ENCODE measurements around the gene ALMS1.

DNA sequence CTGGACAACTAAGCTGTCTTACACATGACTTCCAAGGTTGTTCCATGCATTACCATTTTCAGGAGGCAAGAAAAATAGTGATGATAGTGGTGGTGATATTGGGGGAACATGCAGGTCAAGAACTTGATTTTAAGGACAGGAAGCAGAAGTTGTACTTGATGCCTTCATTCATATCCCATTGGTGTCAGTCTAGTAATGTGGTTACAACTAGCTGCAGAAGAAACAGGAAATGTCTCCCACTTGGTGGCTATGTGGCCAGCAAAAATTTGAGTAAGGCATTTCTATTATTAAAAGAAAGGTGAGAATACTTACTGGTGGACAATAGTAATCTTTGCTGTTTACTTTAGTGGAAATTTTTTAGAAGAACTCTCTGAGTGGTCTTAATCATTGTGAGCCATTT is 103.4 kb downstream of the ALMS1 start:
- TF ChIP-seq, protein P1, sequence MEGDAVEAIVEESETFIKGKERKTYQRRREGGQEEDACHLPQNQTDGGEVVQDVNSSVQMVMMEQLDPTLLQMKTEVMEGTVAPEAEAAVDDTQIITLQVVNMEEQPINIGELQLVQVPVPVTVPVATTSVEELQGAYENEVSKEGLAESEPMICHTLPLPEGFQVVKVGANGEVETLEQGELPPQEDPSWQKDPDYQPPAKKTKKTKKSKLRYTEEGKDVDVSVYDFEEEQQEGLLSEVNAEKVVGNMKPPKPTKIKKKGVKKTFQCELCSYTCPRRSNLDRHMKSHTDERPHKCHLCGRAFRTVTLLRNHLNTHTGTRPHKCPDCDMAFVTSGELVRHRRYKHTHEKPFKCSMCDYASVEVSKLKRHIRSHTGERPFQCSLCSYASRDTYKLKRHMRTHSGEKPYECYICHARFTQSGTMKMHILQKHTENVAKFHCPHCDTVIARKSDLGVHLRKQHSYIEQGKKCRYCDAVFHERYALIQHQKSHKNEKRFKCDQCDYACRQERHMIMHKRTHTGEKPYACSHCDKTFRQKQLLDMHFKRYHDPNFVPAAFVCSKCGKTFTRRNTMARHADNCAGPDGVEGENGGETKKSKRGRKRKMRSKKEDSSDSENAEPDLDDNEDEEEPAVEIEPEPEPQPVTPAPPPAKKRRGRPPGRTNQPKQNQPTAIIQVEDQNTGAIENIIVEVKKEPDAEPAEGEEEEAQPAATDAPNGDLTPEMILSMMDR (IDR thresholded peaks at IDR 0.05) = no peak
- no peak for TF ChIP-seq POLR2A (IDR thresholded peaks at IDR 0.05)

Measured in adrenal gland (tissue), 5 donors.